ENCODE data around the gene GDF11. TPM values are rescaled to one million over a fixed set of nuclear protein-coding genes. Genes with fewer than 3 reads are reported as not detected.

GDF11 gene
- polyA plus RNA-seq, 1 of the 3 experiments (the other 2 are of a cell fraction) = 9.4 TPM

Small RNA genes lying within 50 kb of the gene (small RNA-seq; reads per million reads assigned to genes)
- gene AC009779.1 (0 to 2.1 (median 0) reads per million in 7 experiments), gene RF00017 (0 reads per million in 7 experiments)

Other genes starting within 250 kb of the GDF11 start
- gene OR6C4, start 193.5 kb upstream of the GDF11 start, polyA plus RNA-seq (2012; rRNA removed) = not detected in 2 replicates
- gene OR2AP1, start 170.7 kb upstream of the GDF11 start, polyA plus RNA-seq (2012; rRNA removed) = not detected in 2 replicates
- gene OR10P1, start 106.2 kb upstream of the GDF11 start, polyA plus RNA-seq (2012; rRNA removed) = not detected in 2 replicates
- gene ITGA7, start 35.2 kb upstream of the GDF11 start, polyA plus RNA-seq (2012; rRNA removed) = 17.6 and 19.7 TPM in 2 replicates
- gene BLOC1S1, start 27.1 kb upstream of the GDF11 start, polyA plus RNA-seq (2012; rRNA removed) = 277 and 331 TPM in 2 replicates
- 5.2 and 5.4 TPM in 2 replicates for gene RDH5, start 22.7 kb upstream of the GDF11 start, polyA plus RNA-seq (2012; rRNA removed)
- 1,022 and 1,465 TPM in 2 replicates for gene CD63, start 14.1 kb upstream of the GDF11 start, polyA plus RNA-seq (2012; rRNA removed)
- 65.8 and 66.9 TPM in 2 replicates for gene SARNP, start 74.6 kb downstream of the GDF11 start, polyA plus RNA-seq (2012; rRNA removed)
- gene ORMDL2, start 74.9 kb downstream of the GDF11 start, polyA plus RNA-seq (2012; rRNA removed) = 35.2 and 37.3 TPM in 2 replicates
- 11.0 and 15.4 TPM in 2 replicates for gene DNAJC14, start 86.5 kb downstream of the GDF11 start, polyA plus RNA-seq (2012; rRNA removed)
- gene MMP19, start 99.8 kb downstream of the GDF11 start, polyA plus RNA-seq (2012; rRNA removed) = 5.7 and 6.8 TPM in 2 replicates
- 36.0 and 36.3 TPM in 2 replicates for gene PYM1, start 184.8 kb downstream of the GDF11 start, polyA plus RNA-seq (2012; rRNA removed)
- 74.6 and 75.9 TPM in 2 replicates for gene DGKA, start 188.0 kb downstream of the GDF11 start, polyA plus RNA-seq (2012; rRNA removed)
- gene PMEL, start 222.9 kb downstream of the GDF11 start, polyA plus RNA-seq (2012; rRNA removed) = 1.8 and 2.7 TPM in 2 replicates
- 34.7 and 43.3 TPM in 2 replicates for gene CDK2, start 223.7 kb downstream of the GDF11 start, polyA plus RNA-seq (2012; rRNA removed)
- 54.0 and 79.4 TPM in 2 replicates for gene RAB5B, start 231.0 kb downstream of the GDF11 start, polyA plus RNA-seq (2012; rRNA removed)

Measured in SK-N-SH (cell line).